ENCODE measurements around the gene CALCOCO1.

GRCh38 chr12:53752192-53752601 lies 24.9 kb upstream of the CALCOCO1 start:
- no peak for TF ChIP-seq NFE2 (IDR thresholded peaks at IDR 0.05; ENCODE audit: low read depth)
- no peak for TF ChIP-seq TCF7L2 (IDR thresholded peaks at IDR 0.05; ENCODE audit: low read depth, low read length)
- no peak for TF ChIP-seq CTCF (IDR thresholded peaks at IDR 0.05 in 2 of 3, conservative IDR thresholded peaks at IDR 0.05 in 1 of 3; ENCODE audit: insufficient read depth in 2 of 3, low read depth in 1 of 3, low read length in 3 of 3)
- TF ChIP-seq SAFB (IDR thresholded peaks at IDR 0.05; ENCODE audit: borderline replicate concordance, low read depth, low read length): no peak
- no peak for TF ChIP-seq NR2C2 (CRISPR knock-in tag; IDR thresholded peaks at IDR 0.05)
- TF ChIP-seq NR2C2 (tag; IDR thresholded peaks at IDR 0.05): no peak
- TF ChIP-seq EZH2 (IDR thresholded peaks at IDR 0.05; ENCODE audit: borderline replicate concordance, low read depth, low read length): no peak; the same call in 1 of the 2 replicates
- no peak for TF ChIP-seq SMARCA4 (IDR thresholded peaks at IDR 0.05)
- TF ChIP-seq EP300 (IDR thresholded peaks at IDR 0.05; ENCODE audit: low read length): no peak
- no peak for TF ChIP-seq SAP30 (IDR thresholded peaks at IDR 0.05; ENCODE audit: borderline replicate concordance, insufficient read depth, low read depth, low read length, poor library complexity, severe bottlenecking)
- no peak for TF ChIP-seq HDAC2 (IDR thresholded peaks at IDR 0.05)
- TF ChIP-seq SIN3A (IDR thresholded peaks at IDR 0.05; ENCODE audit: borderline replicate concordance in 2 of 2, control insufficient read depth in 1 of 2, low read depth in 2 of 2, low read length in 2 of 2): no peak
- no peak for TF ChIP-seq ATF2 (CRISPR knock-in tag; IDR thresholded peaks at IDR 0.05)
- no peak for TF ChIP-seq BMI1 (IDR thresholded peaks at IDR 0.05; ENCODE audit: low read length)
